Endothelial cell (in vitro differentiated cells): ENCODE measurements around the gene FCHO1. TPM values are rescaled to one million over a fixed set of nuclear protein-coding genes. Genes with fewer than 3 reads are reported as not detected.

ENCODE experiments used
- DNase-seq: peaks from one replicate; pipeline ENCODE4 v3.0.0; 2021; ENCODE audit warnings: low spot score
- H3K27ac Mint-ChIP-seq: one replicate; pipeline ENCODE4 v1.8.0; 2021; ENCODE audit warnings: mixed read lengths, inconsistent platforms; ENCODE audit not compliant: unreplicated experiment
- H3K27me3 Mint-ChIP-seq: one replicate; pipeline ENCODE4 v1.8.0; 2021; ENCODE audit warnings: mild to moderate bottlenecking, moderate library complexity, mixed read lengths, inconsistent platforms; ENCODE audit not compliant: unreplicated experiment
- H3K36me3 Mint-ChIP-seq: one replicate; pipeline ENCODE4 v1.8.0; 2021; ENCODE audit warnings: mild to moderate bottlenecking, low read depth, mixed read lengths, inconsistent platforms; ENCODE audit not compliant: unreplicated experiment
- H3K4me1 Mint-ChIP-seq: one replicate; pipeline ENCODE4 v1.8.0; 2021; ENCODE audit warnings: mild to moderate bottlenecking, mixed read lengths, inconsistent platforms; ENCODE audit not compliant: unreplicated experiment
- H3K4me3 Mint-ChIP-seq: one replicate; pipeline ENCODE4 v1.8.0; 2021; ENCODE audit warnings: mild to moderate bottlenecking, mixed read lengths, inconsistent platforms; ENCODE audit not compliant: unreplicated experiment
- H3K9me3 Mint-ChIP-seq: one replicate; pipeline ENCODE4 v1.8.0; 2021; ENCODE audit warnings: mixed read lengths, inconsistent platforms; ENCODE audit not compliant: unreplicated experiment
- CTCF ChIP-seq: fragments of 200-600 bp; sonication (generic); IDR thresholded peaks from one replicate; pipeline ENCODE4 v1.5.0; 2021; ENCODE audit warnings: antibody characterized with exemption; ENCODE audit not compliant: unreplicated experiment
- long read RNA-seq: library from polyadenylated mRNA; unstranded; transcript quantifications from one replicate; pipeline ENCODE4 v2.0.0, GENCODE V29; 2020; ENCODE audit not compliant: unreplicated experiment
- total RNA-seq: library from RNA; stranded (reverse); fragmentation: NEBNext Ultra II Directional; extraction: Animal tissue kit (Norgen Biotek cat#: 25700); gene quantifications from one replicate; pipeline ENCODE4 v1.2.1, GENCODE V29; 2021; ENCODE audit not compliant: unreplicated experiment

The FCHO1 gene
- 2.7 TPM for total RNA-seq
- long read RNA-seq: 0 reads

GRCh38 chr19:17751103-17751911, at the start of gene FCHO1:
Gene FCHO1, plus strand, starts transcription at chr19:17751477. Its CDS starts 3,688 bp downstream, at chr19:17755165.
- Mint-ChIP-seq H3K36me3 (no peaks in the 10 kb centered on the region), H3K4me3 (no peak within 1 kb of the TSS), H3K27me3 (peaks cover 10% of the 10 kb centered on the region), H3K9me3 (no peaks in the 10 kb centered on the region), H3K27ac (no peak within 1 kb of the TSS), H3K4me1 (no peaks in the 10 kb centered on the region)
- TF ChIP-seq CTCF: no peak
- no peak for DNase-seq

DNA sequence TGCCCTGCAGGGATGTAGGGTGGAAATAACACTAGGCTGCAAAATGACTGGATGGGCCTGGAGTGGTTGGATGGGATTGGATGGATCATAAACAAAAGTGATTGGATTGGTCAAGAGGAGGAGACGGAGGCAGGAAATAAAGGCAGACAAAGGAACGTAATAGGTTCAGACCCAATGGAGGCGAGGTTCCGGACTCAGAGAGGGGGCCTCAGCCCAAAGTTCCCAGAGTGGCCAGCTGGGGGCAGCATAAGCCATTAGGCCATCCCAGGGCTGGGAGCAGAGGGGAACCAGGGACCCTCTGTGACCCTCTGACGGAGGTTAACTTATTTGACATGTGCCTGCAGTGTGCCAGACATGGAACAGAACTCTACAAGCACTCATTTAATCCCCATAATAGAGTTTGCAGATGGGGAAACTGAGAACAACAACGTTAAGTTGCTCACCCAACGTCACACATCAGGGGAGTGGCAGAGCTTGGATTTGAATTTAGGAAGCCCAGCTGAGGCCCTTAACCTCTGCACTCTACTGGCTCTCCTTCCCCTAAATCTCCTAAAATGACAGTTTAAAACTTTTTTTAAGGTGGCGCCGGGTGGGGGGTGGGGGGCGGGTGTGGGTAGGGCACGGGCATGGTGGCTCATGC, 47.3 kb upstream of the FCHO1 start:
- DNase-seq: peak; percentile 67
- no peaks in the 10 kb centered on the region for H3K9me3 Mint-ChIP-seq
- no peaks in the 10 kb centered on the region for H3K36me3 Mint-ChIP-seq
- no peak overlapping the region for H3K27ac Mint-ChIP-seq
- H3K4me3 Mint-ChIP-seq: no peak overlapping the region
- peak; percentile 77 for TF ChIP-seq CTCF
- H3K4me1 Mint-ChIP-seq: peaks cover 2% of the 10 kb centered on the region
- H3K27me3 Mint-ChIP-seq: peaks cover 5% of the 10 kb centered on the region

- H3K4me3 Mint-ChIP-seq: no peak overlapping the region
- H3K27me3 Mint-ChIP-seq: peaks cover 5% of the 10 kb centered on the region
- TF ChIP-seq CTCF: no peak
- no peaks in the 10 kb centered on the region for H3K9me3 Mint-ChIP-seq
- no peaks in the 10 kb centered on the region for H3K36me3 Mint-ChIP-seq
- DNase-seq: no peak
- peaks cover 2% of the 10 kb centered on the region for H3K4me1 Mint-ChIP-seq
- H3K27ac Mint-ChIP-seq: no peak overlapping the region
Measured at GRCh38 chr19:17706750-17707181, 44.5 kb upstream of the FCHO1 start.

- H3K27ac Mint-ChIP-seq: no peak overlapping the region
- no peak for TF ChIP-seq CTCF
- no peaks in the 10 kb centered on the region for H3K9me3 Mint-ChIP-seq
- DNase-seq: no peak
- H3K27me3 Mint-ChIP-seq: peaks cover 1% of the 10 kb centered on the region
- H3K4me1 Mint-ChIP-seq: no peaks in the 10 kb centered on the region
- no peaks in the 10 kb centered on the region for H3K36me3 Mint-ChIP-seq
- no peak overlapping the region for H3K4me3 Mint-ChIP-seq
Measured at GRCh38 chr19:17711851-17712250, 39.4 kb upstream of the FCHO1 start.
